GM23338 (cell line): ENCODE data around the gene IRF6. TPM values are rescaled to one million over a fixed set of nuclear protein-coding genes. Genes with fewer than 3 reads are reported as not detected.

Source experiments
- ATAC-seq: fragments of 200-7000 bp; cut with Tn5 transposase; 3 replicates; pipeline ENCODE4 v1.9.1; 2020
- DNase-seq: peaks from one replicate; pipeline ENCODE4 v3.0.0-alpha.2; 2015; ENCODE audit warnings: low spot score
- H2AFZ ChIP-seq: fragments of 200-600 bp; sonication (generic); 2 replicates; pipeline ENCODE4 v1.8.0; 2016; ENCODE audit warnings: antibody characterized with exemption, mild to moderate bottlenecking, moderate library complexity
- H3F3A ChIP-seq: fragments of 200-600 bp; sonication (generic); replicated peaks from 2 replicates; pipeline ENCODE4 v1.8.0; 2017; ENCODE audit warnings: antibody characterized with exemption, mixed run types, low read depth
- H3K27ac ChIP-seq: fragments of 200-600 bp; sonication (generic); 2 replicates; pipeline ENCODE4 v1.6.1; 2016; ENCODE audit warnings: low read depth
- H3K27me3 ChIP-seq: fragments of 200-600 bp; sonication (generic); 2 replicates; pipeline ENCODE4 v1.8.0; 2016; ENCODE audit warnings: mild to moderate bottlenecking, mixed run types, moderate library complexity; ENCODE audit not compliant: insufficient read depth
- H3K36me3 ChIP-seq: fragments of 200-600 bp; sonication (generic); 2 replicates; pipeline ENCODE4 v1.8.0; 2016; ENCODE audit warnings: mild to moderate bottlenecking; ENCODE audit not compliant: insufficient read depth
- H3K4me1 ChIP-seq: fragments of 200-600 bp; sonication (generic); 2 replicates; pipeline ENCODE4 v1.8.0; 2016; ENCODE audit warnings: mild to moderate bottlenecking, moderate library complexity; ENCODE audit not compliant: insufficient read depth
- H3K4me2 ChIP-seq: fragments of 200-600 bp; sonication (generic); 2 replicates; pipeline ENCODE4 v1.7.1; 2017; ENCODE audit warnings: mixed run types
- H3K4me3 ChIP-seq: fragments of 200-600 bp; sonication (generic); 2 replicates; pipeline ENCODE4 v1.6.1; 2016; ENCODE audit warnings: mixed run types
- H3K79me2 ChIP-seq: fragments of 200-600 bp; sonication (generic); replicated peaks from 2 replicates; pipeline ENCODE4 v1.8.0; 2017; ENCODE audit warnings: mild to moderate bottlenecking; ENCODE audit not compliant: insufficient read depth
- H3K9me2 ChIP-seq: fragments of 200-600 bp; sonication (generic); 2 replicates; pipeline ENCODE4 v1.8.0; 2017; ENCODE audit not compliant: insufficient read depth
- H4K20me1 ChIP-seq: fragments of 200-600 bp; sonication (generic); replicated peaks from 2 replicates; pipeline ENCODE4 v1.8.0; 2017; ENCODE audit warnings: mild to moderate bottlenecking; ENCODE audit not compliant: insufficient read depth
- H3K27ac Mint-ChIP-seq: 2 replicates; pipeline ENCODE4 v1.8.0; 2020; ENCODE audit warnings: inconsistent platforms, mild to moderate bottlenecking, moderate library complexity, mixed read lengths
- H3K27me3 Mint-ChIP-seq: 3 replicates; pipeline ENCODE4 v1.8.0; 2022; ENCODE audit warnings: low read depth, mild to moderate bottlenecking, moderate library complexity, mixed read lengths, inconsistent platforms; ENCODE audit not compliant: insufficient read depth, poor library complexity
- H3K36me3 Mint-ChIP-seq: 3 replicates; pipeline ENCODE4 v1.8.0; 2021; ENCODE audit warnings: low read depth, mild to moderate bottlenecking, inconsistent platforms, moderate library complexity, mixed read lengths
- H3K4me1 Mint-ChIP-seq: 3 replicates; pipeline ENCODE4 v1.8.0; 2020; ENCODE audit warnings: mild to moderate bottlenecking, inconsistent platforms, mixed read lengths
- H3K4me3 Mint-ChIP-seq: 3 replicates; pipeline ENCODE4 v1.8.0; 2021; ENCODE audit warnings: moderate library complexity, mild to moderate bottlenecking, inconsistent platforms, mixed read lengths
- H3K9me3 Mint-ChIP-seq: 3 replicates; pipeline ENCODE4 v1.8.0; 2020; ENCODE audit warnings: moderate library complexity, mild to moderate bottlenecking, inconsistent platforms, mixed read lengths
- CREB1 ChIP-seq: fragments of 250-450 bp; sonication (Bioruptor Pico); IDR thresholded peaks from 2 replicates; pipeline ENCODE4 v1.5.0; 2020; ENCODE audit warnings: low read depth, mild to moderate bottlenecking, moderate library complexity
- CTCF ChIP-seq, 2 experiments: fragments of 200-600 bp in 1 of 2; sonication (generic) in 1 of 2; conservative IDR thresholded peaks; 2 replicates each; pipeline versions ENCODE4 v1.5.1 to v1.6.1; 2016 to 2017; ENCODE audit warnings: antibody characterized with exemption in 2 of 2, low read depth in 2 of 2, mild to moderate bottlenecking in 2 of 2, moderate library complexity in 1 of 2
- EZH2 ChIP-seq: fragments of 200-600 bp; sonication (generic); IDR thresholded peaks from one replicate; pipeline ENCODE4 v1.8.0; 2017; ENCODE audit warnings: antibody characterized with exemption, mild to moderate bottlenecking, low read depth; ENCODE audit not compliant: unreplicated experiment
- EZH2phosphoT487 ChIP-seq: fragments of 200-600 bp; sonication (generic); IDR thresholded peaks from one replicate; pipeline ENCODE4 v1.8.1; 2018; ENCODE audit warnings: antibody characterized with exemption; ENCODE audit not compliant: unreplicated experiment
- JUNB ChIP-seq: IDR thresholded peaks from one replicate; pipeline ENCODE4 v1.6.1; 2016; ENCODE audit warnings: antibody characterized with exemption; ENCODE audit not compliant: unreplicated experiment
- NANOG ChIP-seq: IDR thresholded peaks from 2 replicates; pipeline ENCODE4 v1.6.1; 2016; ENCODE audit warnings: antibody characterized with exemption, borderline replicate concordance
- POLR2AphosphoS5 ChIP-seq: IDR thresholded peaks from 2 replicates; pipeline ENCODE4 v1.6.1; 2016; ENCODE audit warnings: antibody characterized with exemption, low read depth
- STAT1 ChIP-seq: IDR thresholded peaks from one replicate; pipeline ENCODE4 v1.6.1; 2016; ENCODE audit warnings: antibody characterized with exemption; ENCODE audit not compliant: unreplicated experiment
- ZNF114 ChIP-seq: fragments of 250-450 bp; sonication (Bioruptor Pico); IDR thresholded peaks from 2 replicates; pipeline ENCODE4 v1.5.0; 2020; ENCODE audit warnings: mild to moderate bottlenecking, moderate library complexity
- ZNF331 ChIP-seq: fragments of 250-450 bp; sonication (Bioruptor Pico); IDR thresholded peaks from 2 replicates; pipeline ENCODE4 v1.5.0; 2020; ENCODE audit warnings: low read depth, mild to moderate bottlenecking, moderate library complexity
- ZNF462 ChIP-seq: fragments of 250-450 bp; sonication (Bioruptor Pico); IDR thresholded peaks from 2 replicates; pipeline ENCODE4 v1.5.0; 2020; ENCODE audit warnings: mild to moderate bottlenecking, moderate library complexity
- polyA plus RNA-seq: library from polyadenylated mRNA; unstranded; fragments of >200 nt; fragmentation: Nextera tagmentation; extraction: Ambion mirVana; gene quantifications from 2 replicates; pipeline ENCODE4 v1.2.1, GENCODE V29; 2016
- total RNA-seq: library from RNA; depleted of rRNA; stranded (reverse); fragments of >200 nt; shearing (Covaris generic); gene quantifications from 2 replicates; pipeline ENCODE4 v1.2.3, GENCODE V29; 2014
- TF ChIP-seq, protein P1 (sequence below): IDR thresholded peaks from 2 replicates; pipeline ENCODE4 v1.6.1; 2016; ENCODE audit warnings: antibody characterized with exemption
- TF ChIP-seq, protein P2 (sequence below): IDR thresholded peaks from one replicate; pipeline ENCODE4 v1.6.1; 2018; ENCODE audit warnings: antibody characterized with exemption; ENCODE audit not compliant: unreplicated experiment

Gene IRF6
- total and polyA plus RNA-seq, 2 experiments from 2014 or later: 4.6 to 11.7 TPM

DNA sequence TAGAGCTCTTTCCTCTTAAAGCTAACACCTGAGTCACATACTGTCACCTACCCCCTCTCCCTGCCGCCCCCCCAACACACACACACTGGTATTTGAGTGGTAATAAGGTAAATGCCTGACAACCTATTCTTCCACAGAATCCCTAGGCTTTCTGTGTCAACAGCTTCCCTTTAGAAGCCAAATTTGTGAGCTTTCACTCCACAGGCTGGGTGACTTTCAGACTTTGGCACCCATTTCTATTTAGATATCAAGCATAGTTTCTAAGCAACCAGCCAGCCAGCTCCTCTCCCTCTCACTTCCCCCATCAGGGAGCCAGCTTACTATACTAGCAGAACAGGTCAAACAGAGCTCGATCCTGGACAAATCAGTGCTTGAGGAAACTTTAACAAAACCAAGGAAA is 18.4 kb downstream of the IRF6 start:
- H3K27ac Mint-ChIP-seq: no peak overlapping the region
- Histone ChIP-seq H3K36me3 (no peaks in the 10 kb centered on the region), H3K27ac (no peak overlapping the region), H3K79me2 (no peaks in the 10 kb centered on the region; the same call in 1 of the 2 replicates), H3F3A (no peaks in the 10 kb centered on the region), H3K9me2 (no peaks in the 10 kb centered on the region), H3K4me3 (no peak overlapping the region), H3K4me2 (no peak overlapping the region), H4K20me1 (no peaks in the 10 kb centered on the region; the same call in 1 of the 2 replicates), H3K4me1 (peaks cover 4% of the 10 kb centered on the region; the same call in 1 of the 2 replicates), H2AFZ (no peak overlapping the region), H3K27me3 (no peaks in the 10 kb centered on the region)
- DNase-seq: no peak
- no peak for ATAC-seq
- TF ChIP-seq STAT1: no peak
- TF ChIP-seq, protein P1, sequence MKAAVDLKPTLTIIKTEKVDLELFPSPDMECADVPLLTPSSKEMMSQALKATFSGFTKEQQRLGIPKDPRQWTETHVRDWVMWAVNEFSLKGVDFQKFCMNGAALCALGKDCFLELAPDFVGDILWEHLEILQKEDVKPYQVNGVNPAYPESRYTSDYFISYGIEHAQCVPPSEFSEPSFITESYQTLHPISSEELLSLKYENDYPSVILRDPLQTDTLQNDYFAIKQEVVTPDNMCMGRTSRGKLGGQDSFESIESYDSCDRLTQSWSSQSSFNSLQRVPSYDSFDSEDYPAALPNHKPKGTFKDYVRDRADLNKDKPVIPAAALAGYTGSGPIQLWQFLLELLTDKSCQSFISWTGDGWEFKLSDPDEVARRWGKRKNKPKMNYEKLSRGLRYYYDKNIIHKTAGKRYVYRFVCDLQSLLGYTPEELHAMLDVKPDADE: no peak
- no peak for TF ChIP-seq CREB1 (CRISPR knock-in tag)
- TF ChIP-seq CTCF (conservative IDR thresholded peaks at IDR 0.05; ENCODE audit: low read depth in 2 of 2): no peak
- no peak for TF ChIP-seq EZH2
- TF ChIP-seq ZNF114 (CRISPR knock-in tag): no peak
- TF ChIP-seq JUNB: no peak
- TF ChIP-seq EZH2phosphoT487: no peak
- TF ChIP-seq POLR2AphosphoS5: no peak
- TF ChIP-seq ZNF462 (CRISPR knock-in tag): no peak
- no peak for TF ChIP-seq ZNF331 (CRISPR knock-in tag)
- TF ChIP-seq, protein P2, sequence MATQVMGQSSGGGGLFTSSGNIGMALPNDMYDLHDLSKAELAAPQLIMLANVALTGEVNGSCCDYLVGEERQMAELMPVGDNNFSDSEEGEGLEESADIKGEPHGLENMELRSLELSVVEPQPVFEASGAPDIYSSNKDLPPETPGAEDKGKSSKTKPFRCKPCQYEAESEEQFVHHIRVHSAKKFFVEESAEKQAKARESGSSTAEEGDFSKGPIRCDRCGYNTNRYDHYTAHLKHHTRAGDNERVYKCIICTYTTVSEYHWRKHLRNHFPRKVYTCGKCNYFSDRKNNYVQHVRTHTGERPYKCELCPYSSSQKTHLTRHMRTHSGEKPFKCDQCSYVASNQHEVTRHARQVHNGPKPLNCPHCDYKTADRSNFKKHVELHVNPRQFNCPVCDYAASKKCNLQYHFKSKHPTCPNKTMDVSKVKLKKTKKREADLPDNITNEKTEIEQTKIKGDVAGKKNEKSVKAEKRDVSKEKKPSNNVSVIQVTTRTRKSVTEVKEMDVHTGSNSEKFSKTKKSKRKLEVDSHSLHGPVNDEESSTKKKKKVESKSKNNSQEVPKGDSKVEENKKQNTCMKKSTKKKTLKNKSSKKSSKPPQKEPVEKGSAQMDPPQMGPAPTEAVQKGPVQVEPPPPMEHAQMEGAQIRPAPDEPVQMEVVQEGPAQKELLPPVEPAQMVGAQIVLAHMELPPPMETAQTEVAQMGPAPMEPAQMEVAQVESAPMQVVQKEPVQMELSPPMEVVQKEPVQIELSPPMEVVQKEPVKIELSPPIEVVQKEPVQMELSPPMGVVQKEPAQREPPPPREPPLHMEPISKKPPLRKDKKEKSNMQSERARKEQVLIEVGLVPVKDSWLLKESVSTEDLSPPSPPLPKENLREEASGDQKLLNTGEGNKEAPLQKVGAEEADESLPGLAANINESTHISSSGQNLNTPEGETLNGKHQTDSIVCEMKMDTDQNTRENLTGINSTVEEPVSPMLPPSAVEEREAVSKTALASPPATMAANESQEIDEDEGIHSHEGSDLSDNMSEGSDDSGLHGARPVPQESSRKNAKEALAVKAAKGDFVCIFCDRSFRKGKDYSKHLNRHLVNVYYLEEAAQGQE: no peak
- no peak for TF ChIP-seq NANOG
- no peak overlapping the region for H3K4me3 Mint-ChIP-seq
- peaks cover 4% of the 10 kb centered on the region for H3K27me3 Mint-ChIP-seq
- H3K9me3 Mint-ChIP-seq: peaks cover 2% of the 10 kb centered on the region; the same call in 1 of the 3 replicates
- H3K36me3 Mint-ChIP-seq: peaks cover 9% of the 10 kb centered on the region
- peaks cover 9% of the 10 kb centered on the region for H3K4me1 Mint-ChIP-seq
